Activated T-cell treated with anti-CD3 and anti-CD28 coated beads, Interleukin-2, amount 50 U/mL, for 24 hours (primary cell): ENCODE data around the gene DMRT3.

ENCODE experiments used
- DNase-seq: peaks from one replicate; pipeline ENCODE4 v3.0.0-alpha.2; 2020
- H3K27ac Mint-ChIP-seq: 2 replicates; pipeline ENCODE4 v1.8.0; 2020; ENCODE audit warnings: mild to moderate bottlenecking, mixed read lengths
- H3K27me3 Mint-ChIP-seq: 2 replicates; pipeline ENCODE4 v1.8.0; 2020; ENCODE audit warnings: mixed read lengths
- H3K36me3 Mint-ChIP-seq: 2 replicates; pipeline ENCODE4 v1.8.0; 2020; ENCODE audit warnings: low read depth, mixed read lengths
- H3K4me1 Mint-ChIP-seq: 2 replicates; pipeline ENCODE4 v1.8.0; 2020; ENCODE audit warnings: low read depth, mixed read lengths
- H3K4me3 Mint-ChIP-seq: 2 replicates; pipeline ENCODE4 v1.8.0; 2020; ENCODE audit warnings: mild to moderate bottlenecking, moderate library complexity, mixed read lengths
- H3K9me3 Mint-ChIP-seq: 2 replicates; pipeline ENCODE4 v1.8.0; 2020; ENCODE audit warnings: mixed read lengths

Gene DMRT3

GRCh38 chr9:965497-965896 lies 11.0 kb upstream of the DMRT3 start:
- Mint-ChIP-seq H3K4me3 (no peak overlapping the region), H3K27me3 (peaks cover 89% of the 10 kb centered on the region), H3K27ac (no peak overlapping the region), H3K4me1 (peaks cover 12% of the 10 kb centered on the region), H3K9me3 (no peaks in the 10 kb centered on the region), H3K36me3 (no peaks in the 10 kb centered on the region)
- no peak for DNase-seq

- no peak for DNase-seq
- peaks cover 14% of the 10 kb centered on the region for H3K4me1 Mint-ChIP-seq
- H3K27ac Mint-ChIP-seq: no peak overlapping the region
- H3K4me3 Mint-ChIP-seq: no peak overlapping the region
- peaks cover 87% of the 10 kb centered on the region for H3K27me3 Mint-ChIP-seq
- no peaks in the 10 kb centered on the region for H3K9me3 Mint-ChIP-seq
- no peaks in the 10 kb centered on the region for H3K36me3 Mint-ChIP-seq
Measured at GRCh38 chr9:966870-967269, 9.6 kb upstream of the DMRT3 start.

DNA sequence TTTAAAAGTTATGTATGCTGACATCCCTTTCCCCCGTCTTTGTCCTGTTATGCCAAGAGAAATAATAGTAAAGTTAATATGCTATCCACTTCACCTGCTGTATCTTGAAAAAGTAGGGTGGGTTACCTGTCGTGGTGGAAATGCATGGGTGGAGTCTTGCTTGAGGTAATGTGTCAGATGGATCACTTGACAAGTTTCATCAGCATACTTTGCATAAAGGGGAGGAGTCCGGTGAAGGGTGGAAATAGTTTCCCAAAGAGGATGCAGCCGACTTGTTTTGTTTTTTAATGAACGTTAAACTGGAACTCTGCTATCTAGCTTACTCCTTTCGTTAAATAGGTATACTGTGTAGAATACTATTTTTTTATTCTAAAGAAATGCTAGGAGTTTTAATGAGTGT lies 9.0 kb upstream of the DMRT3 start:
- Mint-ChIP-seq H3K36me3 (no peaks in the 10 kb centered on the region), H3K27me3 (peaks cover 88% of the 10 kb centered on the region), H3K4me3 (no peak overlapping the region), H3K9me3 (no peaks in the 10 kb centered on the region), H3K27ac (no peak overlapping the region), H3K4me1 (peaks cover 18% of the 10 kb centered on the region)
- DNase-seq: no peak

- no peak for DNase-seq
- Mint-ChIP-seq H3K27ac (no peak overlapping the region), H3K4me3 (no peak overlapping the region), H3K27me3 (peaks cover 88% of the 10 kb centered on the region), H3K4me1 (peaks cover 18% of the 10 kb centered on the region), H3K9me3 (no peaks in the 10 kb centered on the region), H3K36me3 (no peaks in the 10 kb centered on the region)
Measured at GRCh38 chr9:967903-968641, 8.4 kb upstream of the DMRT3 start.

- no peak overlapping the region for H3K4me3 Mint-ChIP-seq
- no peaks in the 10 kb centered on the region for H3K9me3 Mint-ChIP-seq
- peaks cover 28% of the 10 kb centered on the region for H3K4me1 Mint-ChIP-seq
- H3K27me3 Mint-ChIP-seq: peaks cover 93% of the 10 kb centered on the region
- H3K36me3 Mint-ChIP-seq: no peaks in the 10 kb centered on the region
- DNase-seq: no peak
- no peak overlapping the region for H3K27ac Mint-ChIP-seq
Measured at GRCh38 chr9:969310-970150, 6.9 kb upstream of the DMRT3 start.

DNA sequence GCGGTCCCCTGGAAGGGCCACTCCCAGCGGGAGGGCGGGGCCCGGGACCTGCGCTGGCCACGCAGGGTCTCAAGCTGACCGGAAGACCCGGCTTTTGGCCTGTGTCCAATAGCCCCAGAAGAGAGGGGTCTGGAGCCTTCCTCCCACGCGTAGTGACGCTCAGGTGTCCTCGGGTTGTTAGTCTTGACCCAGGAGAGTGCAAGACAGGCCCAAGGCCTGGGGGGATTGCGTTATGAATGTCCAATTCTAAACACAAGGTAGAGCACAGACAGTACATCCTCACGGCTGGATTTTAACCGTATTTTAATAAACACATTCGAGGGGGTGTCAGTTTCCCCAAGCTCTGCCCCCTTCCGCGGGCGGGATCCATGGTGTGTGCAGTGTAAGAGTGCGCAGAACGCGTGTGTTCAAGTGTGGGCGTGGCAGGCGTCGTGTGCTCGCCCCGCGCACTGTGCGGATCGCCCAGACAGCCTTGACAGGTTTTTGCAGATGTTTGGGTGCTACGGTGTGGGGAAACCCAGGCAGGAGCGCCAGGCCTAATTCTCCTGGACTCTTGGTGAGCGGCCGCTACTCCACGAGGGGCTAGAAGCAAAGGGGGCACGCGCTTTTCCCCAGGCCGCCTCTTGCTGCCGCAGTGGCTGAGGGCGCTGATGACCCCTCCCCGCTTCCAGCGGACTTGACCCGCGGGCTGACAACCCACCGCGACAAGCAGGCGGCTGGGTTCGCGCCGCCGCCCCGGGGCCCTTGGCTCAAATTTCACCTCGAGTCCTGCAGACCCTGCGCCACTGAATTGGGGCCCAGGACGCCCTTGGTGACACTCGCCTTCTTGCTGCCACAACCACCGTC lies 6.1 kb upstream of the DMRT3 start:
- H3K27ac Mint-ChIP-seq: no peak overlapping the region
- H3K27me3 Mint-ChIP-seq: peaks cover 93% of the 10 kb centered on the region
- no peak for DNase-seq
- no peak overlapping the region for H3K4me3 Mint-ChIP-seq
- H3K9me3 Mint-ChIP-seq: no peaks in the 10 kb centered on the region
- H3K36me3 Mint-ChIP-seq: no peaks in the 10 kb centered on the region
- H3K4me1 Mint-ChIP-seq: peaks cover 28% of the 10 kb centered on the region

GRCh38 chr9:971901-972500 lies 4.5 kb upstream of the DMRT3 start:
- Mint-ChIP-seq H3K4me1 (peaks cover 34% of the 10 kb centered on the region), H3K27me3 (peaks cover 89% of the 10 kb centered on the region), H3K27ac (no peak overlapping the region), H3K4me3 (peak overlapping the region; percentile 38), H3K9me3 (no peaks in the 10 kb centered on the region), H3K36me3 (no peaks in the 10 kb centered on the region)
- no peak for DNase-seq

GRCh38 chr9:972501-973294 lies 3.8 kb upstream of the DMRT3 start:
- Mint-ChIP-seq H3K9me3 (no peaks in the 10 kb centered on the region), H3K27ac (no peak overlapping the region), H3K36me3 (no peaks in the 10 kb centered on the region), H3K27me3 (peaks cover 87% of the 10 kb centered on the region), H3K4me3 (peak overlapping the region; percentile 38), H3K4me1 (peaks cover 34% of the 10 kb centered on the region)
- no peak for DNase-seq

DNA sequence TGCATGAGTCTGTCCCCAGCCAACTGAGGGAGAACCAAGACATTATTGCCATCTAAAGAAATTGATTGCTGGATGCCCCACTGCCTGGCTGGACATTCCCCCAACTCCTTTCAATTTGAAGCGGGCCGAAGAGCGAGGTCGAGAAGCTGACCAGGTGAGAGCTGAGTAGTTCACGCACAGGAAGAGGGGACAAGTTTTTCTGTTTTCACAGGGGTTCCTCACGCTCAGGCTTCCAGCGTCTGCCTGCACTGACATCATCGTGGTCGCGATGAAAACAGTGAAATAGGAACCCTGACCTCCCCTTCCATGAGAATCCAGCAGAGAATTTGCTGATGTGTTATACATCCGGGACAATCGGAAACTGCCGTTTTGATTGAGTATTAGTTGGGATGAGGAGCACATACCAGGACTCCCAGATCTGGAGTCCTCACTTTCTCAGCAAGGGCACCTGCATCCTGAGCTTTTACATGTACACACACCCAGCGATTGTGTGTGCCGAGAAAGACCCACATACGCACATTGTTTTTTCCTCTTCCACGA lies 3.1 kb upstream of the DMRT3 start:
- Mint-ChIP-seq H3K4me3 (no peak overlapping the region), H3K27me3 (peaks cover 87% of the 10 kb centered on the region), H3K4me1 (peaks cover 30% of the 10 kb centered on the region), H3K27ac (peak overlapping the region; percentile 4), H3K36me3 (no peaks in the 10 kb centered on the region), H3K9me3 (no peaks in the 10 kb centered on the region)
- DNase-seq: no peak

DNA sequence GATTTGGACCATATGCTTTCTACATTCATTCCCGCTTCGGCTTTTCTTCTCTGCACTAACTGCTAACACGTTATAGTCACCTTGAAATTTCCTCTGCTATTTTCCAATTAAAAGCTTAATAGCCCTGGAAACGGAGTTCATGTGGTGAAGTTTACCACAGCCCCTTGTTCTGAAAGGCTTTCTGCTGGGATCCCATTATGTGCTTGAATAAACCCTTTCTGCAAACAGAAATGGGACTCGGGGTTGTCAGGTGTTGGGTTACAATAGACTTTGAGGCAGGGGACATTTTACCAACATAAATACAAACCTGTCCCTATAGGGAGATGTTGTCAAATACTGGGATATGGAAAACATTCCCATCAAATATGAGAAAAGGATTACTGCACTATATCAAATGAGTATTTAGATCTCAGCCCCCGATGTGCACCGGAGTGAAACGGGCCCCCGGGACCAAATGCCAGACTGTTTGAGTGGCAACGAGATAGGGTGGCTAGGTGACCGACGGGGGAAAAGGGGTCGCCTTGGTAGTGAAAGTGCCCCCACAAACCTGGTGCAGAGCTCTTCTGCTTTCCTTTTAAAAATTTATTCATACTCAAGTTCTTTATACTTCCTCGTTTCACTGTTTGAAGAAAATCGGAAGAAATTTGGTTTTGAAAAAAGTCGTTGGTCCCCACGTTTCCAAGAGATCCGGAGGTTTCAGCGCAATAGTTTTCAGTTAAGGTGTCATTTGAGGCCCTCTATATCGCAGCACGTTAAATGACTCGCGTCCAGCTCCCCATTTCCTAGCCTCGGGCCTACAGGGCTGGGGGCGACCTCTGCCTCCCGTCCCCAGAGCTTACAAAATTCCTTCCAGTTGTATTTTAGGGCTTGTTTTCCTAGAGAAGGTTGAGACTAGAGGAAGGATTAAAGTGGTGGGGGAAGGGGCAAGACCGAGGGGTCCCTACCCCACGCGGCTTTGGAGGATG lies 2.1 kb upstream of the DMRT3 start:
- no peak for DNase-seq
- Mint-ChIP-seq H3K27me3 (peaks cover 87% of the 10 kb centered on the region), H3K4me1 (peaks cover 29% of the 10 kb centered on the region), H3K4me3 (no peak overlapping the region), H3K9me3 (no peaks in the 10 kb centered on the region), H3K27ac (no peak overlapping the region), H3K36me3 (no peaks in the 10 kb centered on the region)

- DNase-seq: no peak
- peaks cover 25% of the 10 kb centered on the region for H3K4me1 Mint-ChIP-seq
- H3K9me3 Mint-ChIP-seq: no peaks in the 10 kb centered on the region
- peaks cover 88% of the 10 kb centered on the region for H3K27me3 Mint-ChIP-seq
- H3K36me3 Mint-ChIP-seq: no peaks in the 10 kb centered on the region
- H3K27ac Mint-ChIP-seq: no peak overlapping the region
- no peak overlapping the region for H3K4me3 Mint-ChIP-seq
Measured at GRCh38 chr9:974996-975739, 1.3 kb upstream of the DMRT3 start.

DNA sequence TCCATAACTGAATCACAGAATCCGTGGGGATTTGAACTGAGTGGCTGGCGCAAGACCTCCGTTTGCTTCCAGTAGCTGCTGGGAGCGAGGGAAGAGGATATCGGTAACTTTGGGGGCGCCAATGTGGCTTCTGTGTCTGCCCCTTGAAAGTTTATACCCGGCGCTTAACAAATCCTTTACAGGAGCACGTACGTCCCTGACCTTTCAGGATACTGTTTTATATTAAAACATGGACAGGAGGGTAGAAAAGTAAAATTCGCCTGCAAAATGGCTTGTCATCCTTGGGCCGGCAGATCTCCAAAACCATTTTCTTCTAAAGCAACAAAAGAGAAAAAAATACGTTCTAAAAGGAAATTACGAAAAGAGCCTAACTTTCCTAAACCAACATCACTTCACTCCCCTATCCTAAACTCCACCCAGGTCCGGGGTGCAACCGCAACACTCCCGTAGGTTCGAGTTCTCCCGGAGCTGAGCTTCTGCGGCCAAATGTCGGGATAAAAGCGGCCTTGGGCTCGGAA lies 656 bp upstream of the DMRT3 start:
- H3K4me3 Mint-ChIP-seq: peak overlapping the region; percentile 35
- H3K36me3 Mint-ChIP-seq: no peaks in the 10 kb centered on the region
- H3K4me1 Mint-ChIP-seq: peaks cover 22% of the 10 kb centered on the region
- peak overlapping the region; percentile 29 for H3K27ac Mint-ChIP-seq
- no peak for DNase-seq
- no peaks in the 10 kb centered on the region for H3K9me3 Mint-ChIP-seq
- peaks cover 85% of the 10 kb centered on the region for H3K27me3 Mint-ChIP-seq
